ENCODE measurements around the gene UBAP2.
A peak's percentile ranks its signal among the peaks of the same experiment; 100 is the strongest.
"Not testable (repeated sequence)": the region's sequence is repeated elsewhere in the genome, so short reads cannot be mapped to it uniquely, and the experiment has no call there.

UBAP2 gene

GRCh38 chr9:33988219-33988890, 60.3 kb downstream of the UBAP2 start:
- no peak for DNase-seq (ENCODE audit: low read depth, low spot score)

GRCh38 chr9:33976414-33976813, 72.3 kb downstream of the UBAP2 start:
- DNase-seq (ENCODE audit: low read depth, low spot score) = no peak

DNA sequence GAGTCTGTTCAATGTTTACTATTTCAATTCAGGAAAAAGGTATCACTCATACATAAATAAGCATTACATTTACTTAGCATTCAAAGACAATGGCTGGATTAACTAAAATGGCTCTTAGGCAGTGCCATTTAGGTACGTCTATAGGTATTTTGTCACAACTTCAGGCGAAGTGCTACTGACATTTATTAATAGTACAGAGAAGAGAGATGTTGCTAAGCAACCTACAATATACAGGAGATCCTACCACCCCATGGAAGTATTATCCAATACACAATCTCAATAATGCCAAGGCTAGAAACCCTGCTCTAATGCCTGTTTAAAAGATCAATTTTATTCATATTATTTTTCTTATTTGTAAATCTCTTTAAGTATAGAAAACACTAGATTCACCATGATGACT, 76.0 kb downstream of the UBAP2 start:
- DNase-seq (ENCODE audit: low read depth, low spot score) = no peak

GRCh38 chr9:33964086-33964768, 84.5 kb downstream of the UBAP2 start:
- DNase-seq (ENCODE audit: low read depth, low spot score) = no peak

DNA sequence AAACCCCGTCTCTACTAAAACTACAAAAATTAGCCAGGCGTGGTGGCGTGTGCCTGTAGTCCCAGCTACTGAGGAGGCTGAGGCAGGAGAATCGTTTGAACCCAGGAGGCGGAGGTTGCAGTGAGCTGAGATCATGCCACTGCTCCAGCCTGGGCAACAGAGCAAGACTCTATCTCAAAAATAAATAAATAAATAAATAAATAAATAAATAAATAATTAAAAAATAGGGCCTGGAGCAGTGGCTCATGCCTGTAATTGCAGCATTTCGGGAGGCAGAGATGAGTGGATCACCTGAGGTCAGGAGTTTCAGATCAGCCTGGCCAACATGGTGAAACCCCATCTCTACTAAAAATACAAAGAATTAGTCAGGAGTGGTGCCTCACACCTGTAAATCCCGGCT, 86.2 kb downstream of the UBAP2 start:
- not testable (repeated sequence) for DNase-seq (ENCODE audit: low read depth, low spot score)

- DNase-seq (ENCODE audit: low read depth, low spot score) = no peak
Measured at GRCh38 chr9:33959725-33960124, 89.0 kb downstream of the UBAP2 start.

GRCh38 chr9:33956544-33956943, 92.1 kb downstream of the UBAP2 start:
- no peak for DNase-seq (ENCODE audit: low read depth, low spot score)

DNA sequence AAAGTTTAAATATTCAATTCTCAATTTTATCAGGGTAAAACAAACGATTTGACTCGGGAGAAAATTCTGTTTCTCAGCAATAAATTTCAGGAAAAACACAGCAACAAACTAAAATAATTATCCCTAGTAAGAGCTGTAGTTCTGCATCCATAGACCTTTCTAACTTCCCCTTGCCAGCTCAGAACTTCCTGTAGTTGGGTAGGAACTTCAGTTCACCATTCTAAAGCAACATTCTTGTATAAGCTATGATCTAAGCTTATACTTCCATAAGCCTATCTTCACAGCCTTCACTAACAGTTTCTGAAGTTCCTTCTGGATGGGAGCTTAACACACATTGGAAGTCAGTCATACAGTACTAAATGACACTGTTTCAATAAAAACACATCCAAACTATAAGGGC, 96.6 kb downstream of the UBAP2 start:
- no peak for DNase-seq (ENCODE audit: low read depth, low spot score)

GRCh38 chr9:33950371-33950770, 98.3 kb downstream of the UBAP2 start:
- no peak for DNase-seq (ENCODE audit: low read depth, low spot score)

DNA sequence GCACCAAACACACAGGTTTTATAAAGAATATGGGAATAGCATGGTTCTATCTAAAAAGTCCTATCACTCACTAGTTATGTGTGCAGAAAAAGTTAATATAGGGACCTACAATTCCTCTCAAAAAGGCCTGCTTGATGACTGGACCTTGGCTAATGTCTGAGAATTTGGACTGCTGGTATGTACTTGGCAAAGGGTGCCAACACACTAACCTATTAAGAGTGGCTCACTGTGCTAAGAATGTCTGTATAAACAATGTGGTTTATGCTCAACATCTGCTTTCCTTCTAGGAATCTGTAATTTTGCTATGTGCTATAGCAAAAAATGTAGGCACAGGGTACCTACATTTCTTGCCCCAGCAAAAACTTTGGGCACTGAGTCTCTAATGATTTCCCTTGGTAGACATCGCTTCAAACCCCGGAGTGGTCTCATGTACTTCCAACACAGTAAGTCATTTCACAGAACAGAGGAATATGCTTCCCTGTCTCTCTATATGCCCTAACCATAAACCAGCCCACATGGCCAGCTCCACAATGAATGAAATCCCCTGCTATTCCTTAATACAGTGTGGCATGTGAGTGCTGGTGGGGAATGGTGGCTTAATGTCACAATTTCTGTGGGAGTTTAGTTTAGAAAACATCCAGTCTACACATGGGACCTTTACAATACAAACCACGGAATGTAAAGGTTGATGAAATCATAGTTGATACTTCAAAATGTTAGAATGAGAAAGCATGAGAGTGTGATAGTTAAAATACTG, 101.7 kb downstream of the UBAP2 start:
- peak; percentile 38 for DNase-seq (ENCODE audit: low read depth, low spot score)

- DNase-seq (ENCODE audit: low read depth, low spot score) = no peak
Measured at GRCh38 chr9:33943389-33943788, 105.3 kb downstream of the UBAP2 start.

DNA sequence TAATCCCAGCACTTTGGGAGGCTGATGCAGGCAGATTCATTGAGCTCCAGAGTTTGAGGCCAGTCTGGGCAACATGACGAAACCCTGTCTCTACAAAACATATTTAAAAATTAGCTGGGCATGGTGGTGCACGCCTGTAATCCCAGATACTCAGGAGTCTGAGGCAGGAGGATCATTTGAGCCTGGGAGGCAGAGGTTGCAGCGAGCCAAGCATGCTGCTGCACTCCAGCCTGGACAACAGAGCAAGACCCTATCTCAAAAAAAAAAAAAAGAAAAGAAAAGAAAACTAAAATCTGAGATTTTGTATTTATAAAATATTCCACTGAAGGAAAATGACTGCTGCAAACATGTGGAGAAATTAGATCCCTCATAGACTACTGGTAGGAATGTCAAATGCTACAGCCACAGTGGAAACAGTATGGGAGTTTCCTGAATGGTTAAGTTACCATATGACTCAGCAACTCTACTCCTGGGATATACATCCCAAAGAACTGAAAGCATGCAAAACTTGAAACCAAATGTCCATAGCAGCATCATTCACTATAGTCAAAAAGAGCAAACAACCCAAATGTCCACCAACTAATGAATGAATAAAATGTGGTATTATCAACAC, 106.1 kb downstream of the UBAP2 start:
- DNase-seq (ENCODE audit: low read depth, low spot score) = no peak

DNA sequence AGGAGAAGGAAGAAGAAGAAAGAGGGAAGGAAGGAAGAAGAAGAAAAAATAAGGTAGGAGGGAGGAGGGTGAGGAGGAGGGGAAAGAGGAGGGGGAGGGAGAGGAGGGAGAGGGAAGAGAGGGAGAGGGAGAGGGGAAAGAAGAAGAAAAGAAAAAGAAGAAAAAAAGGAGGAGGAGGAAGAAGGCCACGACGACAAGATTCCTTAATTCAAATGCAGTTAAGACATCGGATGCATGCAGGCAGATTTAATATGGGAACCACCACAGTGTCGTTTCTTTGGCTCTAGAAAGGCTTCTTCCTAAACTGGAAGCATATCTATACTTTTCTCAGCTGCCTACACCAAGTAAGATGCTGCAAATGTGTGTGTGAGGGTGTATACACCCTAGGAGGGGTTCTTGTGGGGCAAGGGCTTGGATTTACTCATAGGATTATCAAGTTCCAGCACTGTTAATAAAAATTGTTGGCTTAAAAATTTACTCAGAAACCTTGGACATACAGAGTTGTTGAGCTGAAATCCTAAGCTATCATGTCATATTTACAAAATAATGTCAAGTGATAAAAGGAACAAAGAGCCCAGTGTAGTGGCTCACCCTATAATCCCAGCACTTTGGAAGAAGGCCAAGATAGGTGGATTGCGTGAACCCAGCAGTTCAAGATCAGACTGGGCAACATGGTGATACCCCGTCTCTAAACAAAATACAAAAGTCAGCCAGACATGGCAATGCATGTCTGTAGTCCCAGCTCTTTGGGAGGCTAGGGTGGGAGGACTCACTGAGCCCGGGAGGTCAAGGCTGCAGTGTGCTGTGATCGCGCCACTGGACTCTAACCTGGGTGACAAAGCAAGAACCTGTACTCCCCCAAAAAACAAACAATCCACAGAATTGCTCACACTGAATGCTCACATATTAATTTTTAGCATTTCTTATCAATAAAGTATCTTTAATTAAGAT, 108.5 kb downstream of the UBAP2 start:
- DNase-seq (ENCODE audit: low read depth, low spot score) = no peak

GRCh38 chr9:33934188-33934878, 114.4 kb downstream of the UBAP2 start:
- DNase-seq (ENCODE audit: low read depth, low spot score) = no peak

DNA sequence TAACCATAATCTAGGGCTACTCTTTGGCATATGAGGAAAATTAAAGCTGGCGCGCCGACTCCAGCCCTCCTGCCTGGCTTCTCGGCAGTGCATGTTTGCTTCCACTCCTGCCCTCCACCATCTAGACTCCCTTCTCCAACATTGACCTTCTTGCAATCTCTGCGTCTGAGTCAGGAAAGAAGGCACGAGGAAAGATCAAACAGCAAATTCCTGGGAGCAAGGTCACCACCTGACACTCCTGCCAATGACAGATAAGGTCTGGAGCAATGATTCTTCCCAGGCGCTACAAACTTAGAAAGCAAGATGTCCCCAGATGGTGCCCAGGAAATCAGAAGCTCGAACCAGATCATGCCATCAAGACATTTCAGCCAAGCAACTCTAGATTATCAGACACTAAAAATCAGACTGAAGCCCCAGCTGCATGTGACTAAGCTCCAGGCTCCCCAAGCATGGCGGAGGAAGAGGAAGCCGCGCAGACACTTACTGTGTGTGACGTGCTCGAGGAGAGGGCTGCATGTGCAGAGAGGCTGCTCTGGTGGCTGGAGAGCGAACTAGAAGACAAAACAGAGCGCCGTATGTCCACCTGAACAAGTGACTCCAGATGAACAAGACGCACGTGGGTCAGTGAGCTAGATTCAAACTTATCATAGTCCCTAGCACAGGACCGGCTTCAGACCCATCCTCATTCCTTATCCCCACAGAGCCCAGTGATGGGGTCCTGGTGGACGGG, 116.4 kb downstream of the UBAP2 start:
- no peak for DNase-seq (ENCODE audit: low read depth, low spot score)

- no peak for DNase-seq (ENCODE audit: low read depth, low spot score)
Measured at GRCh38 chr9:33931326-33931725, 117.4 kb downstream of the UBAP2 start.

DNA sequence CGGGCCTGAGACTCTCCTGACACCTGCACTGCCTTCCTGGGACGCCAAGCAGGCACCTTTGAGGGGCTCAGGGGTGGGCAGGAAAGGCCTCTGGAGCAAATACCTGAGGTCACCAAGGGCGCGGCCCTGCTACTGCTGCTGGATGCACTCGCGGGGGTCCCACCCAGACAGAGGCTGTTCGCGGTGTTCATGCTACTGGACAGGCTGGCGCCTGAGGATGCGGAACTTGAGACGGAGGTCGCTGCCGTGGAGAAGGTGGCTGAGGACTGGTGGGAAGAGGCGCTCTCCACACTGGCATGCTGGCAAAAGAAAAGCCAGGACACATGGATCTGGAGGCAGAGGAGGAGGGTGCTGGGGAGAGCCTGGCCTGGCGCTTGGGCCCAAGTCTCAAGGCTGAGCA, 121.0 kb downstream of the UBAP2 start:
- no peak for DNase-seq (ENCODE audit: low read depth, low spot score)

DNA sequence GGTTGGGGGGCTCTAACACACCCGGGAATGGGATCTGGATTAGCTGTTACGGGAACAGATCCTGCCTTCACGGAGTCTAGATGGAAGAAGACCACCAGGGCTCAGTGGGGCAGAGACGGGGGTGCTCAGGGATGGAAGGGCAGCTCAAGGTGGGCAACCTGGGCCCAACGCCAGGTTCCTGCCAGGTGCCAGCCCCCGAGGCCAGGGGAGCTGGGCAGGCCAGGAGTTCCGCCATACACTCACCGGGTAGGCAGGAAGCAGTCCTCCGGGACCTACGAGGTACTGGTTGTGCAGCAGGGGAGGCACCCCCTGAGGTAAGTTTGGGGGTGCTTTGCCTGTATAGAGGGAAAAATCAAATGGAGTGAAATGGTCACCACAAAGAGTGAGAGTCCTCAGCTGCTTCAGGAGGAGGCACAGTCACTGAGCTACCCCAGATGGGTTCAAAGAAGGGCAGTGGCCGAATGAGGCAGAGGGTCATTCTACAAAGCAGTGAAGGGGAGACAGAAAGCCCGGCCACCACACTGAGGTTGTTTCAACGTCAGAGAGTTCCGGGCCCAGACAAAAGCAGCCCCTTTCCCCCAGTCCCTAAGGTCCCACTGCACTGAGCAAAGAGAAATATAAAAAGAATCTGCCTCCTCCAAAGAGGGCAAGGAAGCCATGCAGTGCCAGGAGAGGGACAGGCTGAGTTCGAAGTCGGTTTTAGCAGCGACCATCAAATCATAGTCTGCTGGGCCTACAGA, 121.8 kb downstream of the UBAP2 start:
- DNase-seq (ENCODE audit: low read depth, low spot score) = no peak

Data from brain pericyte (primary cell).